ENCODE data around the gene TOMM6. TPM values are rescaled to one million over a fixed set of nuclear protein-coding genes. Genes with fewer than 3 reads are reported as not detected.

Gene TOMM6
- polyA plus RNA-seq, 1 of the 3 experiments (the other 2 are of a cell fraction), result 493 TPM

- Histone ChIP-seq H3K27me3 (ENCODE audit: insufficient read depth) (no peaks in the 10 kb centered on the region), H3K9ac (no peak overlapping the region), H3K27ac (ENCODE audit: low read depth in 2 of 2, low read length in 1 of 2) (no peak overlapping the region), H2AFZ (ENCODE audit: low read depth) (no peak overlapping the region), H3K9me3 (no peaks in the 10 kb centered on the region), H3K36me3 (replicated peaks in 1 of 2; ENCODE audit: control insufficient read depth in 1 of 2, insufficient read depth in 2 of 2, low read length in 1 of 2) (no peaks in the 10 kb centered on the region), H3K4me1 (ENCODE audit: control insufficient read depth in 1 of 2, insufficient read depth in 2 of 2, low read depth in 1 of 2, low read length in 1 of 2) (peaks cover 0 to 10% of the 10 kb centered on the region in 2 experiments; a peak in 1 of 4 replicates), H3K79me2 (ENCODE audit: insufficient read depth) (no peaks in the 10 kb centered on the region), H3K9me2 (no peaks in the 10 kb centered on the region), H3K4me2 (no peak overlapping the region), H3F3A (replicated peaks; ENCODE audit: insufficient read depth) (no peaks in the 10 kb centered on the region), H3K4me3 (ENCODE audit: low read depth in 2 of 2, low read length in 1 of 2) (no peak overlapping the region), H4K20me1 (ENCODE audit: insufficient read depth) (no peaks in the 10 kb centered on the region)
- POLR2A ChIA-PET, result interaction anchor here (1.0 kb wide), 1 partner anchor 10 kb away, joined by 3 read pairs; no protein-coding TSS in a partner anchor
- no peak for DNase-seq
- 96% methylated on average over 6 of the region's 6 CpGs for WGBS (ENCODE audit: low lambda C conversion rate)
- no peak for TF ChIP-seq NRF1 (IDR thresholded peaks at IDR 0.05; ENCODE audit: low read depth, low read length)
- no peak for TF ChIP-seq CHD2 (IDR thresholded peaks at IDR 0.05; ENCODE audit: low read length, partially characterized antibody)
- no peak for TF ChIP-seq PBX3 (IDR thresholded peaks at IDR 0.05)
- CTCF ChIA-PET, result interaction anchor here (1.1 to 1.5 kb wide), 2 partner anchors 10 to 23 kb away, joined by 3 to 5 read pairs; partner anchors contain the start of gene TFEB
Observed at GRCh38 chr6:41758641-41759035, 28.9 kb upstream of the TOMM6 start.

- no peaks in the 10 kb centered on the region for H4K20me1 ChIP-seq (ENCODE audit: insufficient read depth)
- no peaks in the 10 kb centered on the region for H3K36me3 ChIP-seq (replicated peaks in 1 of 2; ENCODE audit: control insufficient read depth in 1 of 2, insufficient read depth in 2 of 2, low read length in 1 of 2)
- no peaks in the 10 kb centered on the region for H3F3A ChIP-seq (replicated peaks; ENCODE audit: insufficient read depth)
- H3K4me1 ChIP-seq (ENCODE audit: control insufficient read depth in 1 of 2, insufficient read depth in 2 of 2, low read depth in 1 of 2, low read length in 1 of 2), result peaks cover 0 to 16% of the 10 kb centered on the region in 2 experiments; a peak in 1 of 4 replicates
- H3K9me2 ChIP-seq, result no peaks in the 10 kb centered on the region
- H3K27me3 ChIP-seq (ENCODE audit: insufficient read depth), result no peaks in the 10 kb centered on the region
- no peak overlapping the region for H3K27ac ChIP-seq (ENCODE audit: low read depth in 2 of 2, low read length in 1 of 2)
- DNase-seq, result no peak
- POLR2A ChIA-PET, result interaction anchor here (0.8 to 1.0 kb wide), 2 partner anchors 8 to 11 kb away, joined by 3 to 4 read pairs; no protein-coding TSS in a partner anchor
- no peaks in the 10 kb centered on the region for H3K79me2 ChIP-seq (ENCODE audit: insufficient read depth)
- no peak overlapping the region for H3K4me2 ChIP-seq
- no peaks in the 10 kb centered on the region for H3K9me3 ChIP-seq
- H3K4me3 ChIP-seq (ENCODE audit: low read depth in 2 of 2, low read length in 1 of 2), result no peak overlapping the region
- TF ChIP-seq NRF1 (IDR thresholded peaks at IDR 0.05; ENCODE audit: low read depth, low read length), result no peak
- TF ChIP-seq FOSL2 (IDR thresholded peaks at IDR 0.05; ENCODE audit: borderline replicate concordance, low read depth), result no peak
- no peak for TF ChIP-seq CTCF (IDR thresholded peaks at IDR 0.05)
- no peak for TF ChIP-seq CHD2 (IDR thresholded peaks at IDR 0.05; ENCODE audit: low read length, partially characterized antibody)
- no peak for TF ChIP-seq RCOR1 (IDR thresholded peaks at IDR 0.05; ENCODE audit: low read length)
- TF ChIP-seq SMC3 (IDR thresholded peaks at IDR 0.05; ENCODE audit: low read depth, low read length), result no peak
- H3K9ac ChIP-seq, result no peak overlapping the region
- H2AFZ ChIP-seq (ENCODE audit: low read depth), result no peak overlapping the region
- CTCF ChIA-PET, result interaction anchor here (1.1 to 1.5 kb wide), 2 partner anchors 10 to 24 kb away, joined by 3 to 5 read pairs; partner anchors contain the start of gene TFEB
- 72% methylated on average over 13 of the region's 13 CpGs for WGBS (ENCODE audit: low lambda C conversion rate)
Observed at GRCh38 chr6:41759106-41759904, 28.2 kb upstream of the TOMM6 start.

Data from SK-N-SH (cell line).